CD4-positive, CD25-positive, alpha-beta regulatory T cell (primary cell): Measurements from ENCODE around the gene WNK2. TPM values are rescaled to one million over a fixed set of nuclear protein-coding genes. Genes with fewer than 3 reads are reported as not detected.

Experiments
- ATAC-seq, 2 donors: fragments of 150-1000 bp; cut with Tn5 transposase; one replicate each; pipeline ENCODE4 v1.10.0; 2021; ENCODE audit warnings: low read depth in 2 of 2, moderate number of reproducible peaks in 2 of 2, moderate library complexity in 1 of 2
- DNase-seq, 3 donors: peaks; one replicate each; pipeline versions ENCODE4 v3.0.0 to v3.0.0-alpha.2; 2012 to 2022; ENCODE audit warnings: mixed read lengths in 1 of 3
- H3K27ac ChIP-seq: one replicate; pipeline ENCODE4 v1.7.0; 2013; ENCODE audit warnings: mild to moderate bottlenecking, low read length; ENCODE audit not compliant: insufficient read depth, poor library complexity, severe bottlenecking
- H3K27me3 ChIP-seq: one replicate; pipeline ENCODE4 v1.7.0; 2013; ENCODE audit warnings: low read length; ENCODE audit not compliant: control insufficient read depth, insufficient read depth
- H3K36me3 ChIP-seq: one replicate; pipeline ENCODE4 v1.7.0; 2013; ENCODE audit warnings: mild to moderate bottlenecking, low read length, moderate library complexity; ENCODE audit not compliant: control insufficient read depth, insufficient read depth
- H3K4me1 ChIP-seq: 2 replicates; pipeline ENCODE4 v1.7.0; 2013; ENCODE audit warnings: mild to moderate bottlenecking, low read length; ENCODE audit not compliant: insufficient read depth, control insufficient read depth, poor library complexity, severe bottlenecking
- H3K4me3 ChIP-seq: one replicate; pipeline ENCODE4 v1.7.0; 2013; ENCODE audit warnings: low read depth, mild to moderate bottlenecking, low read length, moderate library complexity
- H3K9me3 ChIP-seq, 2 experiments: 1 replicate in 1 of 2; 2 replicates in 1 of 2; pipeline ENCODE4 v1.7.0; 2013; ENCODE audit warnings: low read length in 2 of 2, mild to moderate bottlenecking in 1 of 2, moderate library complexity in 1 of 2; ENCODE audit not compliant: control insufficient read depth in 2 of 2
- H3K27ac Mint-ChIP-seq, 3 donors: one replicate each; pipeline ENCODE4 v1.8.0; 2020 to 2022; ENCODE audit warnings: mild to moderate bottlenecking in 3 of 3, mixed read lengths in 3 of 3, moderate library complexity in 2 of 3
- H3K27me3 Mint-ChIP-seq: one replicate; pipeline ENCODE4 v1.8.0; 2022; ENCODE audit warnings: mild to moderate bottlenecking, mixed read lengths
- H3K36me3 Mint-ChIP-seq: one replicate; pipeline ENCODE4 v1.8.0; 2020; ENCODE audit warnings: mixed read lengths
- H3K4me1 Mint-ChIP-seq, 4 donors: one replicate each; pipeline ENCODE4 v1.8.0; 2020 to 2022; ENCODE audit warnings: mixed read lengths in 4 of 4, mild to moderate bottlenecking in 1 of 4
- H3K4me3 Mint-ChIP-seq, 4 donors: one replicate each; pipeline ENCODE4 v1.8.0; 2020 to 2022; ENCODE audit warnings: mild to moderate bottlenecking in 4 of 4, mixed read lengths in 4 of 4, moderate library complexity in 3 of 4
- H3K9me3 Mint-ChIP-seq, 7 donors: one replicate each; pipeline ENCODE4 v1.8.0; 2020 to 2022; ENCODE audit warnings: mixed read lengths in 7 of 7, mild to moderate bottlenecking in 3 of 7, moderate library complexity in 2 of 7
- polyA plus RNA-seq, 4 donors: library from polyadenylated mRNA; unstranded; fragments of 300-500 nt; fragmentation: Illumina TruSeq; gene quantifications; one replicate each; pipeline ENCODE4 v1.2.3, GENCODE V29; 2021
- total RNA-seq: library from RNA; stranded (reverse); gene quantifications from one replicate; pipeline ENCODE4 v1.2.3, GENCODE V29; 2022

WNK2 gene
- total and polyA plus RNA-seq, 5 donors from 2014 or later, result 0.22 TPM; not detected in 4

- H3K4me3 ChIP-seq, result no peak overlapping the region
- H3K27ac Mint-ChIP-seq, result peak overlapping the region in 1 of 3 donors; percentile 8
- no peaks in the 10 kb centered on the region for H3K9me3 ChIP-seq
- DNase-seq (peak in 1 of 3 donors; percentile 34), ATAC-seq (no peak)
- H3K27me3 Mint-ChIP-seq, result no peaks in the 10 kb centered on the region
- peaks cover 2 to 18% (median 12%) of the 10 kb centered on the region in 4 donors for H3K4me1 Mint-ChIP-seq
- no peaks in the 10 kb centered on the region for H3K9me3 Mint-ChIP-seq
- H3K4me1 ChIP-seq, result peaks cover 8% of the 10 kb centered on the region
- no peak overlapping the region for H3K4me3 Mint-ChIP-seq
- no peaks in the 10 kb centered on the region for H3K27me3 ChIP-seq
- no peak overlapping the region for H3K27ac ChIP-seq
- no peaks in the 10 kb centered on the region for H3K36me3 ChIP-seq
- no peaks in the 10 kb centered on the region for H3K36me3 Mint-ChIP-seq
Measured at GRCh38 chr9:93154293-93154903, 29.5 kb upstream of the WNK2 start.

GRCh38 chr9:93155716-93156474, 28.0 kb upstream of the WNK2 start:
- H3K27ac ChIP-seq, result no peak overlapping the region
- no peak overlapping the region for H3K4me3 ChIP-seq
- H3K27me3 ChIP-seq, result no peaks in the 10 kb centered on the region
- H3K4me3 Mint-ChIP-seq, result no peak overlapping the region
- H3K36me3 Mint-ChIP-seq, result no peaks in the 10 kb centered on the region
- H3K27me3 Mint-ChIP-seq, result no peaks in the 10 kb centered on the region
- H3K4me1 Mint-ChIP-seq, result peaks cover 0 to 18% (median 14%) of the 10 kb centered on the region in 4 donors
- H3K36me3 ChIP-seq, result no peaks in the 10 kb centered on the region
- ATAC-seq (no peak), DNase-seq (no peak)
- peak overlapping the region in 1 of 3 donors; percentile 39 for H3K27ac Mint-ChIP-seq
- no peaks in the 10 kb centered on the region for H3K9me3 Mint-ChIP-seq
- H3K9me3 ChIP-seq, result no peaks in the 10 kb centered on the region
- H3K4me1 ChIP-seq, result peaks cover 8% of the 10 kb centered on the region

GRCh38 chr9:93156475-93157008, 27.4 kb upstream of the WNK2 start:
- ATAC-seq (peak; percentile 13 to 54), DNase-seq (peak in 1 of 3 donors; percentile 83)
- Histone ChIP-seq H3K27ac (no peak overlapping the region), H3K27me3 (no peaks in the 10 kb centered on the region), H3K36me3 (no peaks in the 10 kb centered on the region), H3K4me3 (no peak overlapping the region), H3K9me3 (no peaks in the 10 kb centered on the region), H3K4me1 (peaks cover 8% of the 10 kb centered on the region)
- Mint-ChIP-seq H3K27ac (peak overlapping the region in 2 of 3 donors; percentile 39 to 87), H3K27me3 (no peaks in the 10 kb centered on the region), H3K4me3 (no peak overlapping the region), H3K36me3 (no peaks in the 10 kb centered on the region), H3K9me3 (no peaks in the 10 kb centered on the region), H3K4me1 (peaks cover 0 to 18% (median 14%) of the 10 kb centered on the region in 4 donors)

- H3K27ac Mint-ChIP-seq, result peak overlapping the region in 2 of 3 donors; percentile 62 to 64
Measured at GRCh38 chr9:93159601-93160471, 24.1 kb upstream of the WNK2 start.

GRCh38 chr9:93161786-93162562, 22.0 kb upstream of the WNK2 start:
- no peak for DNase-seq
- Histone ChIP-seq H3K36me3 (no peaks in the 10 kb centered on the region), H3K27ac (no peak overlapping the region), H3K27me3 (no peaks in the 10 kb centered on the region), H3K4me1 (no peaks in the 10 kb centered on the region), H3K9me3 (no peaks in the 10 kb centered on the region), H3K4me3 (no peak overlapping the region)
- H3K36me3 Mint-ChIP-seq, result no peaks in the 10 kb centered on the region
- peaks cover 0 to 9% (median 5%) of the 10 kb centered on the region in 4 donors for H3K4me1 Mint-ChIP-seq
- H3K27me3 Mint-ChIP-seq, result no peaks in the 10 kb centered on the region
- no peak overlapping the region for H3K4me3 Mint-ChIP-seq
- no peak overlapping the region for H3K27ac Mint-ChIP-seq
- ATAC-seq, result no peak
- H3K9me3 Mint-ChIP-seq, result no peaks in the 10 kb centered on the region

More at GRCh38 chr9:93159601-93160471, 24.1 kb upstream of the WNK2 start:
- H3K36me3 Mint-ChIP-seq, result no peaks in the 10 kb centered on the region
- H3K27me3 Mint-ChIP-seq, result no peaks in the 10 kb centered on the region
- no peak overlapping the region for H3K4me3 ChIP-seq
- no peaks in the 10 kb centered on the region for H3K9me3 ChIP-seq
- no peaks in the 10 kb centered on the region for H3K9me3 Mint-ChIP-seq
- H3K4me1 ChIP-seq, result peaks cover 8% of the 10 kb centered on the region
- no peak overlapping the region for H3K4me3 Mint-ChIP-seq
- peak; percentile 42 to 54 (median 53) for DNase-seq
- H3K4me1 Mint-ChIP-seq, result peaks cover 0 to 18% (median 14%) of the 10 kb centered on the region in 4 donors
- no peaks in the 10 kb centered on the region for H3K36me3 ChIP-seq
- no peak overlapping the region for H3K27ac ChIP-seq
- no peaks in the 10 kb centered on the region for H3K27me3 ChIP-seq
- peak; percentile 81 to 83 for ATAC-seq

GRCh38 chr9:93164085-93164484, 19.9 kb upstream of the WNK2 start:
- no peak overlapping the region for H3K27ac Mint-ChIP-seq

GRCh38 chr9:93166699-93167098, 17.2 kb upstream of the WNK2 start:
- H3K36me3 ChIP-seq, result no peaks in the 10 kb centered on the region
- H3K9me3 Mint-ChIP-seq, result no peaks in the 10 kb centered on the region
- H3K27ac ChIP-seq, result no peak overlapping the region
- H3K27ac Mint-ChIP-seq, result peak overlapping the region in 1 of 3 donors; percentile 36
- H3K36me3 Mint-ChIP-seq, result no peaks in the 10 kb centered on the region
- ATAC-seq, result no peak
- peaks cover 0 to 2% (median 0%) of the 10 kb centered on the region in 4 donors for H3K4me1 Mint-ChIP-seq
- H3K9me3 ChIP-seq, result no peaks in the 10 kb centered on the region
- DNase-seq, result no peak
- no peak overlapping the region for H3K4me3 Mint-ChIP-seq
- no peak overlapping the region for H3K4me3 ChIP-seq
- H3K27me3 Mint-ChIP-seq, result peaks cover 5% of the 10 kb centered on the region
- H3K27me3 ChIP-seq, result no peaks in the 10 kb centered on the region
- no peaks in the 10 kb centered on the region for H3K4me1 ChIP-seq

More at GRCh38 chr9:93164085-93164484, 19.9 kb upstream of the WNK2 start:
- DNase-seq (no peak), ATAC-seq (no peak)
- no peaks in the 10 kb centered on the region for H3K36me3 ChIP-seq
- no peaks in the 10 kb centered on the region for H3K9me3 Mint-ChIP-seq
- no peaks in the 10 kb centered on the region for H3K27me3 ChIP-seq
- peaks cover 0 to 8% (median 5%) of the 10 kb centered on the region in 4 donors for H3K4me1 Mint-ChIP-seq
- no peak overlapping the region for H3K4me3 Mint-ChIP-seq
- H3K27ac ChIP-seq, result no peak overlapping the region
- H3K36me3 Mint-ChIP-seq, result no peaks in the 10 kb centered on the region
- no peaks in the 10 kb centered on the region for H3K9me3 ChIP-seq
- H3K4me3 ChIP-seq, result no peak overlapping the region
- H3K4me1 ChIP-seq, result no peaks in the 10 kb centered on the region
- H3K27me3 Mint-ChIP-seq, result no peaks in the 10 kb centered on the region
